GM18867 (cell line): ENCODE results near the gene VEPH1.

Source experiments
- ATAC-seq: cut with Tn5 transposase; IDR thresholded peaks from one replicate; pipeline ENCODE4 v1.9.1; 2021; ENCODE audit warnings: mild to moderate bottlenecking, moderate library complexity; ENCODE audit not compliant: unreplicated experiment

The VEPH1 gene

DNA sequence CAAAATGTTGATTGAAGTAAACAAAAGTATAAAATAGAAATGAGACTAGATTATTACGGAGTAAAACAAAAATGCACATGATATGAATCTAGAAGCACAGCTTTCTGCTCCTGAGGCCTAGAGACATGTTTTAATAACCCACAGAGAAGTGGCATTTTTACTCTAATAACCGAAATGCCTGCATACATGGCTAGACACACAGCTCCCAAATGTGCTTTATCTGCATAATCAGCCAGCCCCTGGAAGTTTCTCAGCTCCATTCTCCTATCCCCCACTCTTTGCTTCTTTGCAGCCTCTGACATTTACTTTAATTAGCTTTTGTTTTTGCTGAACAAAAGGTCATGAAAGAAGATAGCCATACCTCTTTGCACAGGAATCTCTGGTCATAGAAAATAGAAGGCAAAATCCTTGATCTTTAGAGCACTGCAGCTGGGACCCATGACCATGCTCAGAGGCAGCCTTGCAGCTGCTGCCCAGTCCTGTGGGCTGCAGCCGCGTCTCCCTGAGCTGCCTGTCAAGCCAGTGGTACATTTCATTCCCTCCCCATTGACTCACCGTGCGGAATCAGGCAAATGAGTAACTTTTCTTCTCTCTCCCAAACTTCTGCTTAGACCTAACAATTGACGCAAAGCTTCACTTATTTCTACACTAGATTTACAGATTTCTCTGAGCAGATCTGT lies at the start of gene VEPH1:
TSS of gene VEPH1 (minus strand) at position 501 of the 680 bp plus-strand sequence. CDS start 8,067 bp downstream, outside the sequence.
- no peak for ATAC-seq

DNA sequence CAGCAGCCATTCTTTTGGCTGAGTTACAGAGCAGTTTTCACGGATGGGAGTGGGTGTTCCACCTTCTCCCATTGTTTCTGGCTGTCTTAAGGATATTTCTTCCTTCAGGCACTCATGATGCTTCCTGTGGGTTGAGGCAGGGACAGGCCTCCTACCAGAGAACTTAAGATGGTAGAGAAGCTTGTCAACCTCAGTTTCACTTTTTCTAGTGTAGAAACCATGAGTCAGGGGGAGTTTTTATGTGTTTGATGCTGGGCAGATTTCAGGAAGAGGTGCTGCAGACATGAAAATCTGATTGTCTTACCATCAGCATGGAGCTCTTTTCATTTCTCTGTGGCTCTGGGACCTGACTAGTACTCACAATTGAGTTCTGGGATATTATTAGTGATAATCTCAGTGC lies 48.7 kb upstream of the VEPH1 start:
- no peak for ATAC-seq

DNA sequence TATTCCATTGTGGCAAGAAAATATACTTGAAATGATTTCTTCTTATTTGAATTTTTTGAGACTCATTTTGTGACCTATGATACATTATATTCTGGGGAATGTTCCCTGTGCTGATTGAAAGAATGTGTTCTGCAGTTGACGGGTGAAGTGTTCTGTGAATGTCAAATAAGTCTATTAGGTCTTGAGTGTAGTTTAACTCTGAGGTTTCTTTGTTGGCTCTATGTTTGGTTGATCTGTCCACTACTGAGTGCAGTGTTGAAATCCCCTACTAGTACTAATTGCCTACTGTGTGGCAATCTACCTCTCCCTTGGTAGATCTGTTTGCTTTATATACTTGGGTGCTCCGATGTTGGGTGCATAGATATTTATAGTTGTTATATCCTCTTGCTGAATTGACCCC lies 46.3 kb upstream of the VEPH1 start:
- ATAC-seq: no peak

DNA sequence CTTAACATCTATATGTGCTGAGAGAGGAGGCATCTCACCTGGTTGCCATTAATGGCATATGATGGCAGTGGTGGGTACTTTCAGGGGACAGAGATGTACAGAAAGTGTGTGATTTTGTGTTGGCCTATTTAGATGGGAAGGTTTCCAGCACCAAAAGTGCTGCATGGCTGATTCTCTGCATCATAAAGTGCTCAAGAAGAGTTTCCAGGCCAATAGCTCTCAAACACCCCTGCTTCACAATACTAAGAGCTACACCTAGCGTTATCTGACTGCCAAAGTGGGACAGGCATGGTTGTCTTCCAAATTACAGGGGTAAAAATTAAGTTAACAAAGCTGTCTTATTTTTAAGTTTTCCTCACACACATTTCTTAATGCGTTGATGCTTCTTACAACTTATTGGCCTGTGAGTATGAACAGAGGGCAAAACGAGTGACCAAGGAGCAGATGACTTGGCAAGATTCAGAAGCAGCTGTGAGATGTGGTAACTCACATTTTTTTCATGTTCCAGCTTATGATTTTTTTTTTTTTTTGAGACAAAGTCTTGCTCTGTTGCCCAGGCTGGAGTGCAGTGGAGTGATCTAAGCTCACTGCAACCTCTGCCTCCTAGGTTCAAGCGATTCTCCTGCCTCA lies 41.4 kb upstream of the VEPH1 start:
- ATAC-seq: no peak

DNA sequence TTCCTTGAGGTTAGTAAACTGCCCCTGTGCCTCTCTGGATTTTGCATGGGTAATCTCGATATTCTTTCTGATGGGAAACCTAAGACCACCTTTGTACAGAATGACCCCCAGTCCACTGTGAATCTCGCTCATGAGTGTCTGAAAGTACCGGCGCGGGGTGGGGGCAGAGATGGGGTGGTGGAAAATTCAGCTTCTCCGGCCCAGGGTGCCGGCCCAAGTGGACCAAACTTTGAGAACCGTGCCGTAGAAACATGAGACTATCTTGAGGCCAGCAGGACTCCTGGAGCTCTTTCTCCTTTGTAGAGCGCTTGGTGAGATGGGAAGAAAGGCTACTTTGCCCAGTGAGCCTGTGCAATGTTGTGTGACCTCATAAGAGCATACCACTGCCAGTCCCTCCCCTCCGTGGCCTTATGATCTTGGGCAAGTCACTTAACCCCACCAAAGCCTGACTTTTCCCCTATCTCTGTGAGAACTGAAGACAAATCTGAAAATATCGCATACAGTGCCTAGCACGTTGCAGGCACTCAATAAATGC lies 40.4 kb upstream of the VEPH1 start:
- no peak for ATAC-seq

DNA sequence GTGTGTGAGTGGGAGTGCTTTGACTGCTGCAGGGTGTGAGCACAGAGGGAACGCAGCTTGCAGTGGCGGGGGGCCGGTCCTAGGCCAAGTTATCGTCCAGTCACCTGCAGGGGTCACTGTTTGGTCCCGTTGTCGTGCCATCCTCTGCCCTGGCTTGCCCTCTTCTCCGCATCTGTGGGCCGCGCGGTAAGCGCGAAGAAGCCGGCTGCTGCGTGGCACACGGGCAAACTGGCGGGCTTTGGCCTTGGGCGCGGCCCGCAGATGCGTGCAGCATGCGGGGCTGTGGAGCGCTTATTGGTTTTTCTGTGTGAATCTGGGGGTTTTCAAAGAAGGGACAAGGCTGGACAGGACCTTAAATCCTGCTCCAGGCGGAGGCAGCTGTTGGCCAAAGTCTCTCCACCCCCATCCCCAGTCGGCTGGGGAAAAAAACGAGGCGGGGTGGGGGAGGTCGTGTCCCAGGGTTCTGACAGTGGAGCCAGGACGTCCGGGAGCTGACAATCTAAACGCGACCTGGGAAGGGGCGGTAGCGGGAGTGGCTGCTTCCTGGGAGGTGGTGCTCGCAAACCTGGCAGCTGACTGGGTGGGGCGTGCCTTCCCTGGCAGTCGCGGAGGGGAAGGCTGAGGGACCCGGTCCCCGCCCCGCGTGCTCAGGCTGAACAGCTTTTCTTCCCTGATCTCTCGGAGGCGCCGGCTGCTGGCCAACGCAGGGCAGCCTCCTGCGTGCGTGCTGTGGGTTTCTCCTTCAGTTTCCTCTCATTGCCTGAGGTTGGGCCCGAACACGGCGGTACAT lies 39.7 kb upstream of the VEPH1 start:
- ATAC-seq: no peak

DNA sequence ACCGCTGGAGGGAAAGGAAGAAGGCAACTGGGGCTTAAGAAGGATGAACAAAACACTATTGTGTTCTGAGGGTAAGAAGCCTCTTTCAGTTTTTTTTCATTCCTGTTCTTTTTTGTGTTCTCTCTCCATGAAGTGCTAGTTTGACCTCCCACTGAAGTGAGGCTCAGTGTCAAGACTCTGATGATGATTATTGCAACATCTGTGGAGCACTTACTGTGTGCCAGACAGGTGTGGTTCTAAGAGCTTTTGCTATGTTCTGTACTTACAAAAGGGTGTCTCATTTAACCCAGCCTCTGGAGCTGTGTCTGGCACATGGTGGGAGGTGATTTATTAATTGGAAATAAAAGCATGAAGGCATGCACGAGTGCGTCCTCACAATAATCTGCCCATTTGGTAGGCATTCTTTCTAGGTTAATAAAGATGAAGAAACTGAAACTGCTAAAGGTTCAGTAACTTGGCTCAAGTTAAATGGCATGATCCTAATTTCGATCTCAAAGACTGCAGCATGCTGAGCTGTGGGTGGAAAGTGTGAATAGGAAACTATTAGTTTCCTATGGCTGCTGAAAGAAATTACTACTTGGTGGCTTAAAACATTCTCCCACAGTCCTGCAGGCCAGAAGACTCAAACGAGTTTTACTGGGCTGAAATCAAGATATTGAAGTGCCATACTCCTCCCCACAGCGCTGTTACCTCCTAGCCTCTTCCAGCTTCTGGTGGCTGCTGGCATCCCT lies 38.5 kb upstream of the VEPH1 start:
- no peak for ATAC-seq

DNA sequence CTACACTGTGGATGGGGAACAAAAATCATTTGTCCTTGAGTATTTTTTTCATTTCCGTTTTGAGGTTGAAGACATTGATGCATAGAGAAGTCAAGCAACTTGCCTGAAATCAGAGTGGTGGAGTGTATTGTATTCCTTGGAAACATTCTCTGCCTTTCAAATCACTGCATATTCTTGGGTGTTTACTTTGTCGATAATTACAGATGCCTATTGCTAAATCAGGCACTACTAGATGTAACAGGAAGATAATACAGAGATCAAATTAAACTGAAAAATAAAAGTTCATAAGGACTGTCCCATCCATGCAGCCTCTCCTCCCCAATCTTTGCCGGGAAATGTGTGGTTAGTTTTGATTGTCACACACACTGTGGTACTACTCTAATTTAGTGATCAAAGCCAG lies 37.4 kb upstream of the VEPH1 start:
- no peak for ATAC-seq

DNA sequence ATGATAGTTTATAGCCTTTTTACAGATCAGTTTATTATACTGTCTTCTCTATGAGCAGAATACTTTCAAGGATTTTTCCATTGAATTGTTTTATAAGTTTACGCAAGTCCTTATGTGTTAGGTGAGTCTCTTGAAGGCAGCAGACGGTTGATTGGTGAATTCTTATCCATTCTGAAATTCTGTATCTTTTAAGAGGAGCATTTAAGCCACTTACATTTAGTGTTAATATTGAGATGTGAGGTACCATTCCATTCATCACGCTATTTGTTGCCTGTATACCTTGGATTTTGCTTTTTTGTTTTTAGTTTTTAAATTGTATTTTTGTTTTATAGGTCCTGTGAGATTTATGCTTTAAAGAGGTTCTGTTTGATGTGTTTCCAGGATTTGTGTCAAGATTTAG lies 32.5 kb upstream of the VEPH1 start:
- ATAC-seq: no peak

DNA sequence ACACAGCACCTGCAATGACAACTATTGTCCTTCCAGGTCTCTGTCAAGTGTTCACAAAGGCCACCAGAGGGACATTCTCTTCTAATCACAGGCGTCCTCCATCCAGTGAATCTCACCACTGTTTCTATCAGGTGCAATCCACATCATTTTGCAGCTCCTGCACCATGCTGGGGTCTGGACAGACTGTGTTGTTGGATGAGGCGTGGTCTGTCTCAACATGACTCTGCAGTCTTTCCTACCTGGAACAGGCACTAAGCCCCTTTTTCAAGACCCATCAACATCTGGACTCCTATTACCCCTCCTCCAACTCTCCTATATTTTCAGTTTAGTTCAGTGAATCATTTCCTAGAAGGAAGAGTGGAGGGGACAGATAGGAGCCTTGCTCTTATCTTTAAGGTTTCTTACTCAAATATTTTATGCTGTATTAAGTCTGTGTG lies 31.5 kb upstream of the VEPH1 start:
- ATAC-seq: no peak

DNA sequence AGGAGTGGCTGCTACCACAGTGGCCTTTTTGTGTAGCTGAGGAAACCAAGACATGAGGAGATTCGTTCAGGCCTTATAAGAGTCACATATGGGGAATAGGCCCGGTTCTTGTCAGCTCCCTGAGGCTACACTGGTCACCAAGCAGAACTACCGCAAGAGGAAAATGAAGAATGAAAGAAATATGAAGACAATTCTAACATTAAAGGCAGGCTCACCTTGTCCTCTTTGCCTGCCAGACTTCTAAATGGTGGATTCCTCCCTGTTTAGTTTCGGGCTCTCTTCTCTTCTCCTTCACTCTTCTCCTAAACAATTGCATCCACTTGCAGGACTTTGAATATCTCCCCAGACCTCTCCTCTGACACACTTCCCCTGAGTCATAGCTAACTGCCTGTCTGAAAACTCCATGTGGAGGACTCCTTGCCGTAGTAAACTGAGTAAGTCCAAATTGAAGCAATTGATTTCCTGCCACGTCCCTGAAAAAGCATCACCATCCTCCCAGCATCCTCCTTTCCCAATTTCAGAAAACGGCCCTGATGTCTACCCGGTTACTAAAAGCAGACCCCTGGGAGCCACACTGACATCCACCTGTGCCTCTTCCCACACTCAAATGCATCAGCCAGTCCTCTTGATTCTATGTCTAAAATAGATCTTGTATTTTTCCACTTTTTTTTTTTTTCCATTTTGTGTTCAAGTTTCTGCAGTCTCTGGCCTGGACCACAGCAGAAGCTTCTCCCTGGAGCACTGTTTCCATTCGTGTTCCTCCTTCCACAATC lies 30.3 kb upstream of the VEPH1 start:
- no peak for ATAC-seq

DNA sequence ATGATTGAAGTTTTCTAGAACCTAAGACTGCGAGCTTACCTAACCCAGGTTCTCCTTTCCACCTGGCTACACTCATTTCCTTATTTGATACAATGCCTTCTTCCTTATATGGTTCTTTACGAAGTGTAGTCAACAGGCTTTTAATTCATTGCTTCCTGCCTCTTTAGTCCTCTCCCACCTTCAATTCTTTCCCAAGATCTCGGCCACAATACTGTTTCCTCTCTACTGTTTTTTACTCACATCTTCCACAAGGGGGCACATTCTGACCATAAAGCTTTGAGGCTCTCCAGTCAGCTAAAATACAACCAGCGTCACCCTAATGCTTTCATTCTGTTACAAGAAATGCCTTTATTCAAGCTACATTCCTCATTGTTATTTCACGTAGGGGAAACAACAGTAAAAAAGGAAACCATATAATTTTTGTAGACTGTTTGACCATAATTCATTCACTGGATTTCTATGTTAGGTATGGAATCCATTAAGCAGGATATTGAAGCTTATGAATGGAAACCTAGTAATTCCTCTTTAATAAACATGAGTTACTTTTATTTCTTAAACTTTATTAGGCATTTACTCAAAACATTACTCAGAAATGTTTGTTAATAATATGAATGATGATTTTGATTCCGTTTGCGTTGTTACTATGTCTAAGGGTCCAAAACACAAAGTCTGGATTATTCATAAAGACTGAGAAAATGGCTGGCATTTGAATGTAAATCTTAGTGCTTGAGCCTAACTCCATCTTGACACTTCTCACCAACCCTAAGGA lies 29.5 kb upstream of the VEPH1 start:
- peak; percentile 87 for ATAC-seq

DNA sequence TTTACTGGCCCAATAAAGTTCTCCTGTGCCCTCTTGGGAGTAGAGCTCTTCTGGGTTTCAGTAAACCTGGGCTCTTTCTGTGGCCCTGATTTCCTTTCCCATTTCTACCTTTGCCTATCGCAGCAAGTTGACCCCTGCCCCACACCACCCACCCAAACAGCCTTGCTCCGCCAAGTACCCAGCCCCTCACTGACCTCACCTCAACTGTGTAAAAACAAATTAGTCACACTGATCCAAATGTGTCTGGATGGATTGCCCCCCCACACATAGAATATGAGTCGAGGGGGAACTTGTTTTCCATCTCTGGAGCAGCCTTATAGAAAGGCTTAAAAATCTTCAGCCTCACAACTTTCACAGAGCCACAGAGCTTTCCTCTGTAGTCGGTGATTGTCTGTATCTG lies 28.6 kb upstream of the VEPH1 start:
- ATAC-seq: no peak

DNA sequence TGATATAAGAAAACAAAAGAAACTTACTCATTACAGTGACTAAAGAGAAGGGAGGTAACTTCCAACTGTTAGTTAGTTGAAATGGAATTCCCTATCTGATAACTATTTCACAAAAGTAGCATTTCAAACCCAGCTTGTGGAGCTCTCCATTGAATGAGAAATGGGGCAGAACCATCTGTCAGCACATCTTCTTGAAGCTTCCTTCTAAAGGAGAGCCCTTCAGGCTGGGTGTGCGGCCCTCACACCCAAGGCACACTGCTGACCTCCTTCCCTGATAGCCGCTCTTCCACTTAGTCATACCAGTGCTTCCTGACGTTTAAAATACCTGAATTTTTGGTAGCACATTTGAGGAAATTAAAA lies 28.1 kb upstream of the VEPH1 start:
- no peak for ATAC-seq

DNA sequence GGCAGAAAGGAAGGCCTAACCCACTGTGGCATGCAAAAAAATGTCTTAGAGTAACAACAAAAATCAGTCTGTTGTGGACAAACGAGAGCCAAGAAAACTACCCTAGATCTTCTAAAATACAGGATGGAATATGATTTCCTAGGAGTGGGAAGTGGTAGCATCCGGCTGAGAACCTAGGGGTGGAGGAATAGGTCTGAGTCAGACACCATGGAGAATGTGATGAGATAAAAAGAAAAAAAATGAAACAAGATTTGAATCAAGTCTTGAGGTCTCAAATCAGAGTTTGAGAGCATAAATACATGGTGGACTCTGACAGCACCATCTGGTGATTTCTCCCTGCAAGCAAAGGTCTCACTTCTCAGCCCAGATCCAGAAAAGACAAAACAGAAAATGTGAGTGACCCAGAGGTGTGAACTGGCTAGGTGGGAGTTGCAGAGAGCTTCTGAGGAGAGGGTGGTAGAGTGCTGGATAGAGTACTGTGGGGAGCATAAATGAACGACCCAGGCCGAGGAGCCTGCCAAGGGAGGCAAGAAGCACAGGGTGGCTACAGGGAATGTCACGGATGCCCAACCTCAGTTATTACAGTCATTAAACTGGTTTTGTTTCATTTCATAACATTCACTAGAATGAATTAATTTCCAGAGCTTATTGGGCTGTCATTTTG lies 27.6 kb upstream of the VEPH1 start:
- ATAC-seq: no peak

DNA sequence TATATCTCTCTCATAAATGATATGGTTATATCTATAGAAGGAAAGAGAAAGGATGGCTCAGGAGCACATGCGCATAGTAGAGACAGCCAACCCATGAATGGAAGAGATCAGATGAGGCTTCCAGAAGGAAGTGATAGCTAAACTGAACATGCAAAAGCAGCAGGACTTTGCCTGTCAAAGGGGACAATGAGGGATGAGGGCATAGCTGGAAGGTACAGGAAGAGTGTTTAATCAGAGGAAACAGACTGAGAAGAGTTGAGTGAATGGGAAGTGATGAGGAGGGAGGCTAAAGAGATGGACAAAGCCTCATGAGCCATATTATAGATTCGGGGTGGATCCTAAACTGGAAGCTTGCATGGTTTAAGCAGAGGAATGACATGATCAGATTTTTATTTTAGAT lies 26.5 kb upstream of the VEPH1 start:
- no peak for ATAC-seq

DNA sequence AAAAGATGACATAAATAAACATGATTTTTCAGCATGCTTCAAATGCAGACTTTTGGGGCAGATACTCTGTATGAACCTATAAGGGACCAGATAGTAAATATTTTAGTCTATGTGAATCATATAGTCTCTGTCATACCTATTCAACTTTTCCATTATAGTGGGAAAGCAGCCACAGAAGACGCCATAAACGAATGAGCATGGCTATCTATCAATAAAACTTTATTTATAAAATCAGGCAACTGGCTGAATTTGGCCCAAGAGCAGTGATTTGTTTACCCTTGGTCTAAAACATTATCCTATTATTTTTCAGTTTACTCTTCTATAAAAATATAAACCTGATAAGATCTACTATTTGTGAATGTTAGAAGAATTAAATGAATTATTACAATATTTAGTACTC lies 25.9 kb upstream of the VEPH1 start:
- no peak for ATAC-seq

DNA sequence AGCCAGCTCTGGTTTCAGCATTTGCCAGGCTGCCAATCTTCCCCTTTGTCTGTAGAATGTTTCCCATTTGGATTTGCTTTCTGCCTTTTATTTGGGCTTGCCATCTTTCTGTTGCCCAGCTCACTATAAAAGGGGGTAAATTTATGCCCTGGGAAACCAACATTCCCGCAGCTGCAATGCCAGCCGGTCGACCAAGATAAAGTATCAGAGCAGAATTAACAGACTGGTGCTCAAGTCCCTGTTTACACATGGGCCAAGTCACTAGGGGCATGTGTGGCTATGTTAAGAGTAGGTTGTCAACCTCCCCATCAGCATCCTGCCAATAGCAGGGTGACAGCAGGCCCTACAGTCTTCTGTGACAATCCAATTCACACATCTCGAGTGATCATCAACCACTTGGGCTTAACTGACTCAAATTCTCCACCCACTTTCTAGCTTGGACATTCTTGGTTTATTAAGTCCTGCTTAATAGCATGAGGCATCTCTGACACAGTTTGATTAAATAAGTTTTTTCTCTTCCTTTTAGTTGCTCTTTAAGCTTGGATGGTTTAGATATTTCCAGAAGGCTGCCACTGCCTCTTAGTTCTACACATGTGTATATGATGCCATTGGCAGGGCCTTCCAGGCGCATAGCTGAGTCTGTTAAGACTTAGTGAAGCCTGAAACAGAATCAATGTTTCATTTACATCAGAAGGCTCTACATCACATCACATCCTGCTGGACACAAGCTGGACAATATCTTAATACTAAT lies 24.1 kb upstream of the VEPH1 start:
- no peak for ATAC-seq
